CD8-positive, alpha-beta memory T cell (primary cell): ENCODE data around the gene COL25A1. TPM values are rescaled to one million over a fixed set of nuclear protein-coding genes. Genes with fewer than 3 reads are reported as not detected.

Source experiments
- CTCF ChIA-PET: fragments of 350-600 bp; sonication (Branson Sonifier 250); formaldehyde crosslinking; loops from one replicate; lab custom pipeline; 2021; ENCODE audit warnings: antibody characterized with exemption; lab: Charles Lee
- POLR2A ChIA-PET: fragments of 350-600 bp; sonication (Branson Sonifier 250); formaldehyde crosslinking; loops from one replicate; lab custom pipeline; 2021; ENCODE audit warnings: antibody characterized with exemption; lab: Charles Lee
- DNase-seq, 5 donors: peaks; one replicate each; pipeline versions ENCODE4 v3.0.0 to v3.0.0-alpha.2; 2020 to 2022; ENCODE audit warnings: mixed read lengths in 1 of 5
- H3K27ac ChIP-seq: one replicate; pipeline ENCODE4 v1.7.0; 2013; ENCODE audit warnings: low read depth, mild to moderate bottlenecking, low read length, moderate library complexity
- H3K27me3 ChIP-seq: 2 replicates; pipeline ENCODE4 v1.7.0; 2013; ENCODE audit warnings: low read length, mild to moderate bottlenecking; ENCODE audit not compliant: insufficient read depth, poor library complexity, severe bottlenecking
- H3K36me3 ChIP-seq: 2 replicates; pipeline ENCODE4 v1.7.0; 2013; ENCODE audit warnings: mild to moderate bottlenecking, low read length, moderate library complexity; ENCODE audit not compliant: insufficient read depth
- H3K4me1 ChIP-seq: 2 replicates; pipeline ENCODE4 v1.7.0; 2013; ENCODE audit warnings: mild to moderate bottlenecking, low read length, moderate library complexity; ENCODE audit not compliant: insufficient read depth
- H3K4me3 ChIP-seq: 2 replicates; pipeline ENCODE4 v1.7.0; 2013; ENCODE audit warnings: mild to moderate bottlenecking, low read length
- H3K9me3 ChIP-seq: 2 replicates; pipeline ENCODE4 v1.7.0; 2013; ENCODE audit warnings: mild to moderate bottlenecking, low read length
- H3K27ac Mint-ChIP-seq, 8 donors: one replicate each; pipeline ENCODE4 v1.8.0; 2020 to 2021; ENCODE audit warnings: mixed read lengths in 8 of 8, mild to moderate bottlenecking in 6 of 8, inconsistent platforms in 3 of 8, moderate library complexity in 3 of 8
- H3K27me3 Mint-ChIP-seq, 2 donors: one replicate each; pipeline ENCODE4 v1.8.0; 2020 to 2021; ENCODE audit warnings: mixed read lengths in 2 of 2, mild to moderate bottlenecking in 1 of 2, moderate library complexity in 1 of 2
- H3K36me3 Mint-ChIP-seq, 3 donors: one replicate each; pipeline ENCODE4 v1.8.0; 2020 to 2021; ENCODE audit warnings: mixed read lengths in 3 of 3, inconsistent platforms in 1 of 3, mild to moderate bottlenecking in 1 of 3
- H3K4me1 Mint-ChIP-seq, 3 donors: one replicate each; pipeline ENCODE4 v1.8.0; 2020 to 2021; ENCODE audit warnings: mixed read lengths in 3 of 3, inconsistent platforms in 1 of 3, mild to moderate bottlenecking in 1 of 3
- H3K4me3 Mint-ChIP-seq, 7 donors: one replicate each; pipeline ENCODE4 v1.8.0; 2020 to 2021; ENCODE audit warnings: mixed read lengths in 7 of 7, mild to moderate bottlenecking in 6 of 7, moderate library complexity in 4 of 7, inconsistent platforms in 2 of 7
- H3K9me3 Mint-ChIP-seq, 5 donors: one replicate each; pipeline ENCODE4 v1.8.0; 2020 to 2022; ENCODE audit warnings: mixed read lengths in 5 of 5, mild to moderate bottlenecking in 3 of 5, moderate library complexity in 2 of 5, inconsistent platforms in 1 of 5
- polyA plus RNA-seq: library from polyadenylated mRNA; unstranded; fragments of 300-500 nt; fragmentation: Illumina TruSeq; gene quantifications from one replicate; pipeline ENCODE4 v1.2.3, GENCODE V29; 2021
- total RNA-seq, 2 experiments: library from RNA; stranded (reverse); gene quantifications; one replicate each; pipeline ENCODE4 v1.2.3, GENCODE V29; 2021

The COL25A1 gene
- total and polyA plus RNA-seq, 3 experiments from 2014 or later: not detected

DNA sequence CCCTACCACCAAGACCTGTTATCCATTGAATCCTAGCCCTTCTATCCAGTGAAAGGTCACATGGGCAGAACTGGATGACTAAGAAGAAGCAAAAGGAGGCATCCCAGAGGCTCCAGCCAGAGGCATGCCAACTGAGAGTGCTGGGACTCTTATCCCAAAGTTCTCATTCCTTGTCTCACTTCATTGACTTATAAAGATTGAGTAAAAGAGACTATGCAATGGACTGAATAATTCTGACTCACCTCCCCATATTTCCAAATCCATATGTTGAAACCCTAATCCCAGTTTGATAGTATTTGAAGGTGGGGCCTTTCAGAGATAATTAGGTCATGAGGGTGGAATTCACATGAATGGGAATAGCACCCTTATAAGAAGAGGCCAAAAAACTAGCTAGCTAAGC lies 131.4 kb downstream of the COL25A1 start:
- no peaks in the 10 kb centered on the region for H3K36me3 ChIP-seq
- H3K4me1 ChIP-seq: no peaks in the 10 kb centered on the region
- no peak for DNase-seq
- H3K27me3 ChIP-seq: no peaks in the 10 kb centered on the region
- H3K4me3 Mint-ChIP-seq: no peak overlapping the region
- POLR2A ChIA-PET: no interaction called here
- H3K27ac ChIP-seq: no peak overlapping the region
- H3K9me3 ChIP-seq: no peaks in the 10 kb centered on the region
- no peak overlapping the region for H3K4me3 ChIP-seq
- H3K4me1 Mint-ChIP-seq: no peaks in the 10 kb centered on the region
- CTCF ChIA-PET: no interaction called here
- peaks cover 0 to 19% of the 10 kb centered on the region in 2 donors for H3K27me3 Mint-ChIP-seq
- H3K36me3 Mint-ChIP-seq: no peaks in the 10 kb centered on the region
- no peaks in the 10 kb centered on the region for H3K9me3 Mint-ChIP-seq
- H3K27ac Mint-ChIP-seq: no peak overlapping the region

DNA sequence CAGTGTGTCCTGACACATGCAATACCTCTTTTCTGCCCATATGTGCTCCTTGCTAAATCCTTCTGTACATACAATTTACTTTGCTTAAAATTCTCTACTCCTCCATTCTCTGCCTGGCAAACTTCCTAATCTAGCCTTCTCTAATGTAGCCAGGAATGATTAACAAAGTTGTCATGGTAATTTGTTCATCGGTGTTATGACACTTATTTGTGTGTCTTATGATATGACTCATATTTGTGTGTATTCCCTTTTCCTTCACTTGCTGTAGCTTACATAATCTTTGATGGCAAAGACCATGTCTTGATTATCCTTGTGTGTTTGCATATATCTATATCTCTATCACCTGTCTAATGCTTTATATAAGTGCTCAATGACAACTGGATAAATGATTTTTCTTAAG lies 133.3 kb downstream of the COL25A1 start:
- H3K4me1 Mint-ChIP-seq: no peaks in the 10 kb centered on the region
- Histone ChIP-seq H3K4me1 (no peaks in the 10 kb centered on the region), H3K4me3 (no peak overlapping the region), H3K9me3 (no peaks in the 10 kb centered on the region), H3K27ac (no peak overlapping the region), H3K27me3 (no peaks in the 10 kb centered on the region), H3K36me3 (no peaks in the 10 kb centered on the region)
- POLR2A ChIA-PET: no interaction called here
- peaks cover 0 to 25% of the 10 kb centered on the region in 2 donors for H3K27me3 Mint-ChIP-seq
- DNase-seq: no peak
- H3K27ac Mint-ChIP-seq: no peak overlapping the region
- H3K4me3 Mint-ChIP-seq: no peak overlapping the region
- CTCF ChIA-PET: no interaction called here
- H3K36me3 Mint-ChIP-seq: no peaks in the 10 kb centered on the region
- H3K9me3 Mint-ChIP-seq: no peaks in the 10 kb centered on the region

GRCh38 chr4:109166586-109166985 lies 135.9 kb downstream of the COL25A1 start:
- H3K27ac Mint-ChIP-seq: no peak overlapping the region
- H3K36me3 Mint-ChIP-seq: no peaks in the 10 kb centered on the region
- H3K4me1 Mint-ChIP-seq: no peaks in the 10 kb centered on the region
- Histone ChIP-seq H3K9me3 (no peaks in the 10 kb centered on the region), H3K4me1 (no peaks in the 10 kb centered on the region), H3K4me3 (no peak overlapping the region), H3K27ac (no peak overlapping the region), H3K36me3 (no peaks in the 10 kb centered on the region), H3K27me3 (no peaks in the 10 kb centered on the region)
- H3K27me3 Mint-ChIP-seq: peaks cover 0 to 25% of the 10 kb centered on the region in 2 donors
- H3K4me3 Mint-ChIP-seq: no peak overlapping the region
- ChIA-PET CTCF (no interaction called here), POLR2A (no interaction called here)
- H3K9me3 Mint-ChIP-seq: no peaks in the 10 kb centered on the region
- DNase-seq: no peak

- Histone ChIP-seq H3K9me3 (no peaks in the 10 kb centered on the region), H3K4me1 (no peaks in the 10 kb centered on the region), H3K27ac (no peak overlapping the region), H3K4me3 (no peak overlapping the region), H3K27me3 (no peaks in the 10 kb centered on the region), H3K36me3 (no peaks in the 10 kb centered on the region)
- CTCF ChIA-PET: no interaction called here
- POLR2A ChIA-PET: no interaction called here
- Mint-ChIP-seq H3K27ac (no peak overlapping the region), H3K36me3 (no peaks in the 10 kb centered on the region), H3K4me1 (no peaks in the 10 kb centered on the region), H3K4me3 (no peak overlapping the region), H3K27me3 (peaks cover 0 to 25% of the 10 kb centered on the region in 2 donors), H3K9me3 (no peaks in the 10 kb centered on the region)
- DNase-seq: no peak
Observed at GRCh38 chr4:109166126-109166525, 136.3 kb downstream of the COL25A1 start.

DNA sequence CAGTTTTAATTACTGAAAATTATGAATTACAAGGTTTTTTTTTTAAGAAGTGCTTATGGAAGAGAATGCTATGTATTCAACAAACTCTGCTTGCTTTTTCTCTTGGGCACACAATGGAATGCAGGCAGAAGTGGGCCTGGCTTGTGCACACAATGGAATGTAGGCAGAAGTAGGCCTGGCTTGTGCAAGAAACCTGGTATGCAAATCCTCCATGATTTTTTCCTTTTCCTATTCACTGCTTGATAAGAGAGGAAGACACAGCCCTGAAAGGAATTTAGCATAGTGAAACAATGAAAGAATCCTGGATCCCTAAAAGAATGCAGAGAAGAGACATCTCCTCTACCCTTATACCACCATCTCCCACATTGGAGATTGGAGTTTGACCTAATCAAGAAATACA lies 138.4 kb downstream of the COL25A1 start:
- POLR2A ChIA-PET: no interaction called here
- CTCF ChIA-PET: no interaction called here
- peaks cover 0 to 22% of the 10 kb centered on the region in 2 donors for H3K27me3 Mint-ChIP-seq

DNA sequence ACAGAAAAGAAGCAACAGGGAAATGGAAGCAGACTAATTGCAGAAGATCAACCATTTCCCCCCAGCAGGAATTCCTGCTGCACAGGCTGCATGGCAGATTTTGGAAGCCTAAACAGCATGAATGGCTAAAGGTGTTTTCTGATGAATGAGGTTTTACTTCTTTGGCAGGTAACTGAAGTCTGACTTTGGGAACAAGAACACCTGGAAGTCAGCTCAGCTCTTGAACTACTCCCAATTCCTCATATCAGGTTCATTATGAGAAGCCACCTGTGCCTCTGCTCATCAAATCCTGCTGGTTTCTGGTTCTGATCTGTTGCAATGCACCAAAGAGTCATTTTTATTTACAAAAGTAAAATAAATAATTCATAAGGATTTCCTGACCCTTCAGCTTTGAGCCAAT lies 139.0 kb downstream of the COL25A1 start:
- H3K27ac ChIP-seq: no peak overlapping the region
- DNase-seq: no peak
- ChIA-PET POLR2A (no interaction called here), CTCF (no interaction called here)
- no peak overlapping the region for H3K4me3 Mint-ChIP-seq
- H3K36me3 ChIP-seq: no peaks in the 10 kb centered on the region
- no peaks in the 10 kb centered on the region for H3K4me1 ChIP-seq
- H3K27ac Mint-ChIP-seq: no peak overlapping the region
- H3K27me3 ChIP-seq: no peaks in the 10 kb centered on the region
- H3K9me3 ChIP-seq: no peaks in the 10 kb centered on the region
- no peaks in the 10 kb centered on the region for H3K4me1 Mint-ChIP-seq
- H3K4me3 ChIP-seq: no peak overlapping the region
- no peaks in the 10 kb centered on the region for H3K9me3 Mint-ChIP-seq
- no peaks in the 10 kb centered on the region for H3K36me3 Mint-ChIP-seq
- peaks cover 0 to 20% of the 10 kb centered on the region in 2 donors for H3K27me3 Mint-ChIP-seq

More for the DNA sequence above, 138.4 kb downstream of the COL25A1 start:
- Mint-ChIP-seq H3K36me3 (no peaks in the 10 kb centered on the region), H3K4me3 (no peak overlapping the region), H3K4me1 (no peaks in the 10 kb centered on the region), H3K27ac (no peak overlapping the region), H3K9me3 (no peaks in the 10 kb centered on the region)
- Histone ChIP-seq H3K36me3 (no peaks in the 10 kb centered on the region), H3K9me3 (no peaks in the 10 kb centered on the region), H3K4me1 (no peaks in the 10 kb centered on the region), H3K4me3 (no peak overlapping the region), H3K27ac (no peak overlapping the region), H3K27me3 (no peaks in the 10 kb centered on the region)
- DNase-seq: no peak

GRCh38 chr4:109162759-109163158 lies 139.7 kb downstream of the COL25A1 start:
- Mint-ChIP-seq H3K36me3 (no peaks in the 10 kb centered on the region), H3K9me3 (no peaks in the 10 kb centered on the region), H3K4me3 (no peak overlapping the region), H3K27ac (no peak overlapping the region), H3K27me3 (peaks cover 1 to 20% of the 10 kb centered on the region in 2 donors), H3K4me1 (no peaks in the 10 kb centered on the region)
- no peaks in the 10 kb centered on the region for H3K9me3 ChIP-seq
- no peaks in the 10 kb centered on the region for H3K4me1 ChIP-seq
- H3K36me3 ChIP-seq: no peaks in the 10 kb centered on the region
- DNase-seq: no peak
- H3K27me3 ChIP-seq: no peaks in the 10 kb centered on the region
- H3K4me3 ChIP-seq: no peak overlapping the region
- H3K27ac ChIP-seq: no peak overlapping the region
- ChIA-PET CTCF (no interaction called here), POLR2A (no interaction called here)

- Histone ChIP-seq H3K27ac (no peak overlapping the region), H3K27me3 (no peaks in the 10 kb centered on the region), H3K4me1 (no peaks in the 10 kb centered on the region), H3K9me3 (no peaks in the 10 kb centered on the region), H3K4me3 (no peak overlapping the region), H3K36me3 (no peaks in the 10 kb centered on the region)
- Mint-ChIP-seq H3K36me3 (no peaks in the 10 kb centered on the region), H3K27ac (no peak overlapping the region), H3K27me3 (peaks cover 3 to 4% of the 10 kb centered on the region in 2 donors), H3K9me3 (no peaks in the 10 kb centered on the region), H3K4me1 (no peaks in the 10 kb centered on the region), H3K4me3 (no peak overlapping the region)
- DNase-seq: no peak
- POLR2A ChIA-PET: no interaction called here
- CTCF ChIA-PET: no interaction called here
Observed at GRCh38 chr4:109160494-109160893, 142.0 kb downstream of the COL25A1 start.

- Histone ChIP-seq H3K27ac (no peak overlapping the region), H3K4me1 (no peaks in the 10 kb centered on the region), H3K4me3 (no peak overlapping the region), H3K27me3 (no peaks in the 10 kb centered on the region), H3K36me3 (no peaks in the 10 kb centered on the region), H3K9me3 (no peaks in the 10 kb centered on the region)
- H3K27ac Mint-ChIP-seq: no peak overlapping the region
- ChIA-PET POLR2A (no interaction called here), CTCF (no interaction called here)
- no peaks in the 10 kb centered on the region for H3K9me3 Mint-ChIP-seq
- DNase-seq: no peak
- H3K4me1 Mint-ChIP-seq: no peaks in the 10 kb centered on the region
- H3K4me3 Mint-ChIP-seq: no peak overlapping the region
- no peaks in the 10 kb centered on the region for H3K36me3 Mint-ChIP-seq
- H3K27me3 Mint-ChIP-seq: peaks cover 1 to 3% of the 10 kb centered on the region in 2 donors
Observed at GRCh38 chr4:109157696-109158095, 144.8 kb downstream of the COL25A1 start.
